PC-9 (cell line): ENCODE data around the gene TSPEAR. TPM values are rescaled to one million over a fixed set of nuclear protein-coding genes. Genes with fewer than 3 reads are reported as not detected.

Experiments
- BruUV-seq: library from RNA; stranded (reverse); fragments of 400-500 nt; replicated peaks from 2 replicates; lab custom pipeline; 2021; lab: Mats Ljungman, UMichigan
- CTCF ChIA-PET: fragments of 300-600 bp; sonication (Branson Sonifier 250); formaldehyde crosslinking; loops from one replicate; lab custom pipeline; 2022; ENCODE audit warnings: antibody characterized with exemption; lab: Charles Lee
- POLR2A ChIA-PET: fragments of 300-600 bp; sonication (Branson Sonifier 250); formaldehyde crosslinking; loops from one replicate; lab custom pipeline; 2022; ENCODE audit warnings: antibody characterized with exemption; ENCODE audit not compliant: unreplicated experiment; lab: Charles Lee
- DNase-seq, 2 experiments: peaks; one replicate each; pipeline versions ENCODE4 v3.0.0 to v3.0.0-alpha.2; 2015 to 2022; ENCODE audit warnings: mixed read lengths in 1 of 2
- H2AFZ ChIP-seq: fragments of 200-600 bp; sonication (generic); 2 replicates; pipeline ENCODE4 v1.8.1; 2017; ENCODE audit warnings: antibody characterized with exemption
- H3F3A ChIP-seq: fragments of 200-600 bp; sonication (generic); 2 replicates; pipeline ENCODE4 v1.8.1; 2017; ENCODE audit warnings: antibody characterized with exemption, mild to moderate bottlenecking, low read depth; ENCODE audit not compliant: insufficient read depth
- H3K27ac ChIP-seq: fragments of 200-600 bp; sonication (generic); 2 replicates; pipeline ENCODE4 v1.6.1; 2016; ENCODE audit warnings: mixed run types
- H3K27me3 ChIP-seq: fragments of 200-600 bp; sonication (generic); 2 replicates; pipeline ENCODE4 v1.6.1; 2016; ENCODE audit warnings: low read depth, mixed run types; ENCODE audit not compliant: insufficient read depth
- H3K36me3 ChIP-seq: fragments of 200-600 bp; sonication (generic); 2 replicates; pipeline ENCODE4 v1.6.1; 2016; ENCODE audit warnings: low read depth, mixed run types
- H3K4me1 ChIP-seq: fragments of 200-600 bp; sonication (generic); replicated peaks from 2 replicates; pipeline ENCODE4 v1.6.1; 2016; ENCODE audit warnings: mixed run types; ENCODE audit not compliant: insufficient read depth
- H3K4me2 ChIP-seq: fragments of 200-600 bp; sonication (generic); 2 replicates; pipeline ENCODE4 v1.6.1; 2017; ENCODE audit warnings: mixed run types
- H3K4me3 ChIP-seq: fragments of 200-600 bp; sonication (generic); 2 replicates; pipeline ENCODE4 v1.6.1; 2016; ENCODE audit warnings: mixed run types
- H3K79me2 ChIP-seq: fragments of 200-600 bp; sonication (generic); 2 replicates; pipeline ENCODE4 v1.6.1; 2017; ENCODE audit warnings: low read depth, mixed run types
- H3K9me2 ChIP-seq: fragments of 200-600 bp; sonication (generic); 2 replicates; pipeline ENCODE4 v1.8.1; 2017; ENCODE audit warnings: mild to moderate bottlenecking; ENCODE audit not compliant: insufficient read depth
- H3K9me3 ChIP-seq: fragments of 200-600 bp; sonication (generic); 2 replicates; pipeline ENCODE4 v1.8.1; 2016; ENCODE audit warnings: low read depth; ENCODE audit not compliant: insufficient read depth
- H4K20me1 ChIP-seq: fragments of 200-600 bp; sonication (generic); 2 replicates; pipeline ENCODE4 v1.8.1; 2017; ENCODE audit not compliant: insufficient read depth
- EZH2 ChIP-seq: fragments of 200-600 bp; sonication (generic); IDR thresholded peaks from 2 replicates; pipeline ENCODE4 v1.8.0; 2017; ENCODE audit warnings: antibody characterized with exemption, low read depth
- intact Hi-C: fragments of 100-400 bp; cut with micrococcal nuclease; formaldehyde crosslinking; loops from one replicate; pipeline ENCODE4 v1.10.0; 2022; ENCODE audit not compliant: unreplicated experiment
- total RNA-seq: library from RNA; stranded (reverse); gene quantifications from 2 replicates; pipeline ENCODE4 v1.2.3, GENCODE V29; 2021
- TF ChIP-seq, protein P1 (sequence below): fragments of 200-600 bp; sonication (generic); conservative IDR thresholded peaks from 2 replicates; pipeline ENCODE4 v1.6.1; 2017; ENCODE audit warnings: mixed run types, antibody characterized with exemption, mild to moderate bottlenecking, moderate library complexity

The TSPEAR gene
- total RNA-seq, 1 experiment from 2014 or later: not detected

DNA sequence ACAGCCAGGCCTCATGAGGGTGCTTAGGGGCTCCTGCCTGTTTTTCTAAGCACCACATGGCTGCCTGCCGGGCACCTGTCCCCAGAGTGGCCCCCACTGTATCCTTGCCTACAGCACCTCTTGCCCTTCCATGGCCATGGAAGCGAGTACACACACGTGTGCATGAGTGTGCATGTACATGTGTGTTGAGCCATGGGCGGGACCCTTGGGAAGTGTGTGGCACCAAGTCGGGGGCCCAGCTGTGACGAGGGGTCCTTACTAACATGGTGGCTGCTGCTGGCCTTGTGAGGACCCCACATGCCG lies 197.2 kb downstream of the TSPEAR start:
- Histone ChIP-seq H3K4me1 (no peaks in the 10 kb centered on the region), H3K4me3 (no peak overlapping the region), H4K20me1 (no peaks in the 10 kb centered on the region), H3K9me2 (no peaks in the 10 kb centered on the region), H3K79me2 (no peaks in the 10 kb centered on the region), H3K27me3 (peaks cover 84% of the 10 kb centered on the region), H3F3A (no peaks in the 10 kb centered on the region), H3K4me2 (no peak overlapping the region), H3K36me3 (no peaks in the 10 kb centered on the region), H3K9me3 (no peaks in the 10 kb centered on the region), H3K27ac (no peak overlapping the region), H2AFZ (no peak overlapping the region)
- ChIA-PET CTCF (no interaction called here), POLR2A (no interaction called here)
- BruUV-seq: no TSS peak
- DNase-seq: no peak
- intact Hi-C loops: loop anchor here (10.0 kb wide), 1 partner anchor 421 kb away; no protein-coding TSS in a partner anchor
- TF ChIP-seq, protein P1, sequence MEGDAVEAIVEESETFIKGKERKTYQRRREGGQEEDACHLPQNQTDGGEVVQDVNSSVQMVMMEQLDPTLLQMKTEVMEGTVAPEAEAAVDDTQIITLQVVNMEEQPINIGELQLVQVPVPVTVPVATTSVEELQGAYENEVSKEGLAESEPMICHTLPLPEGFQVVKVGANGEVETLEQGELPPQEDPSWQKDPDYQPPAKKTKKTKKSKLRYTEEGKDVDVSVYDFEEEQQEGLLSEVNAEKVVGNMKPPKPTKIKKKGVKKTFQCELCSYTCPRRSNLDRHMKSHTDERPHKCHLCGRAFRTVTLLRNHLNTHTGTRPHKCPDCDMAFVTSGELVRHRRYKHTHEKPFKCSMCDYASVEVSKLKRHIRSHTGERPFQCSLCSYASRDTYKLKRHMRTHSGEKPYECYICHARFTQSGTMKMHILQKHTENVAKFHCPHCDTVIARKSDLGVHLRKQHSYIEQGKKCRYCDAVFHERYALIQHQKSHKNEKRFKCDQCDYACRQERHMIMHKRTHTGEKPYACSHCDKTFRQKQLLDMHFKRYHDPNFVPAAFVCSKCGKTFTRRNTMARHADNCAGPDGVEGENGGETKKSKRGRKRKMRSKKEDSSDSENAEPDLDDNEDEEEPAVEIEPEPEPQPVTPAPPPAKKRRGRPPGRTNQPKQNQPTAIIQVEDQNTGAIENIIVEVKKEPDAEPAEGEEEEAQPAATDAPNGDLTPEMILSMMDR: no peak
- TF ChIP-seq EZH2: no peak

DNA sequence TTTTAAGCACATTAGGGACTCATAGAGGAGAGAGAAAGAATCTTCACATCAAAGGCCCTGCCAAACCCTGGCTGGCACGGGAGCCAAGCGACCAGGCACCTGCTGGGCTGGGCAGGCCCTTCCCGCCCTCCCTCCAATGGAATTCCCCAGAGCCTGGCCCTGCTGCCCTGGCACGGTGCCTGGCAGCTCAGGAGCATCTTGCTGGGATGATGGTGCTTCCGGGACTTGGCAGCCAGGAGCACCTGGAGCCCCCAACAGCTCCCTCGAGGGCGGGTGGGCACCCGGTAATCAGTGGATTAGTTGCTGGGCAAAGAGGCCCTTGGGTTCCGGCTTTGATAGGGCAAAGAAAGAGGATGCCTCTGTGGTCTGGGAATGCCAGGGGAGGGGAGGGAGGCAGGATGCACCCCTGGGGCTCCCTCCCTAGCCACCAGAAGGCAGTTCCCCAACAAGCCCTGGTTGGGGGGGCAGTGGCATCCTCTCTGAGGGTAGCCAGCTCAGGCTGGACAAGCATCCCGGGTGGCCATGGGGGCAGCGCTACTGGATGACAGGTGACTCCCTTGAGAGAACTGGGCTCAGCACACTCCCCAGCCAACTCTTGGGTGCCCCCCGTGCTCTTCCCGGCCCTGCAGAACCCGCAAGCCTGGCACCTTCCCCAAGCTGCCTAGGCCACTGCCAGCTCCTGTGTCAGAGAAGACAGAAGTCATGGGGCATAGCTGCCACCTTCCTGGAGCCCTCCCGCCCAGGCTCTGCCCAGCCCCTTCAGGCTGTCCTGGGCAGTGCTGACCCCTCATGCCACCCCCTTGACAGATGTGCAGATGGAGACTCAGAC lies 197.8 kb downstream of the TSPEAR start:
- DNase-seq: no peak
- Histone ChIP-seq H3K79me2 (no peaks in the 10 kb centered on the region), H3K36me3 (no peaks in the 10 kb centered on the region), H3K4me1 (no peaks in the 10 kb centered on the region), H4K20me1 (no peaks in the 10 kb centered on the region), H3K9me3 (no peaks in the 10 kb centered on the region), H3K27ac (no peak overlapping the region), H3K4me3 (no peak overlapping the region), H3F3A (no peaks in the 10 kb centered on the region), H3K27me3 (peaks cover 84% of the 10 kb centered on the region), H2AFZ (no peak overlapping the region), H3K9me2 (no peaks in the 10 kb centered on the region), H3K4me2 (no peak overlapping the region)
- TF ChIP-seq, protein P1: no peak
- TF ChIP-seq EZH2: no peak
- intact Hi-C loops: loop anchor here (10.0 kb wide), 1 partner anchor 421 kb away; no protein-coding TSS in a partner anchor
- CTCF ChIA-PET: no interaction called here
- BruUV-seq: no TSS peak
- POLR2A ChIA-PET: no interaction called here

DNA sequence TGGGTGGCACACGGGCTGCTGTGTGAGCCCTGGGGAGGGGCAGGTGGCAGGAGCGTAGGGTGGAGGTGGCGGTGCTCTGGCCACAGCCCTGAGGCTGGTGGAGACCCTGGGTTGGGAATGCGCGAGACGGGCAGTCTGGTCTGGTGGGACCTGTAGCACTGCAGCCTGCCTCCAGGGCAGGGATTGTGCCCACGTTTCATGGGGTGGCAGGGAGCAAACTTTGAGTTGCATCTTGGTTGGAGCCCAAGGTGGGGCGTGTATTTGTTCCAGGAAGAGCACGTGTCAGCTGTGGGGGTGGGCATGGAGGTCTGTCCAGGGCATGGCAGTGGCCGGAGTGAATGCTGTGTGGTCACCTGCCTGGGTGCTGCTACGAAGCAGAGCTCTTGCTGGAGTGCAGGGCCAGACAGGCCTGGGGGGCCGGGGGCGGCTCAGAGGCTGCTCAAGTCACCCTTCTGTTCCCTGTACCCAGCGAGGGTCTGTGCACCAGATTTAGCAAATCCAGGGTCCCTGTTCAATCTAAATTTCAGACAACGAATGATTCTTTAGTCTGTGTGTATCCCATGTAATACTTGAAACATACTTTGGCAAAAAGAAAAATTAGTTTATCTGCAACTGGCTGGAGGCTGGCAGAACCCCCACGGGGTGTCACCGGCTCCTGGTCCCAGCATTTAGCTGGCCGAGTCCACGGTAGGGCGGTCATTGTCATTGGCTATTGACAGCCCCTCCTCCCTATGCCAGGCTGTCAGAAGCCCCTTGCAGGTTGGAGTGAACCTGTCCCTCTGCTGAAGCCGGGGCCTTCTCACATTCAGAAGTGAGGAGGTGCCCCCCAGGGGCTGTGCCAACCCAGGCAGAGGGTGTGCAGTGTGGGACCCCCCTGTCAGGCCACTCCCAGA lies 198.6 kb downstream of the TSPEAR start:
- H3F3A ChIP-seq: no peaks in the 10 kb centered on the region
- no TSS peak for BruUV-seq
- H3K79me2 ChIP-seq: no peaks in the 10 kb centered on the region
- no peak overlapping the region for H2AFZ ChIP-seq
- peaks cover 83% of the 10 kb centered on the region for H3K27me3 ChIP-seq
- H3K9me2 ChIP-seq: no peaks in the 10 kb centered on the region
- no peak for TF ChIP-seq EZH2
- TF ChIP-seq, protein P1: no peak
- no peaks in the 10 kb centered on the region for H4K20me1 ChIP-seq
- no peaks in the 10 kb centered on the region for H3K4me1 ChIP-seq
- ChIA-PET CTCF (no interaction called here), POLR2A (no interaction called here)
- DNase-seq: no peak
- H3K27ac ChIP-seq: no peak overlapping the region
- intact Hi-C loops: loop anchor here (10.0 kb wide), 1 partner anchor 422 kb away; no protein-coding TSS in a partner anchor
- H3K9me3 ChIP-seq: no peaks in the 10 kb centered on the region
- H3K36me3 ChIP-seq: no peaks in the 10 kb centered on the region
- no peak overlapping the region for H3K4me3 ChIP-seq
- no peak overlapping the region for H3K4me2 ChIP-seq
